Stromal cell of bone marrow (primary cell): ENCODE measurements around the gene LYPLA2.

Experiments used
- DNase-seq: peaks from one replicate; pipeline ENCODE4 v3.0.0-alpha.2; 2012; ENCODE audit warnings: low read depth

LYPLA2 gene

DNA sequence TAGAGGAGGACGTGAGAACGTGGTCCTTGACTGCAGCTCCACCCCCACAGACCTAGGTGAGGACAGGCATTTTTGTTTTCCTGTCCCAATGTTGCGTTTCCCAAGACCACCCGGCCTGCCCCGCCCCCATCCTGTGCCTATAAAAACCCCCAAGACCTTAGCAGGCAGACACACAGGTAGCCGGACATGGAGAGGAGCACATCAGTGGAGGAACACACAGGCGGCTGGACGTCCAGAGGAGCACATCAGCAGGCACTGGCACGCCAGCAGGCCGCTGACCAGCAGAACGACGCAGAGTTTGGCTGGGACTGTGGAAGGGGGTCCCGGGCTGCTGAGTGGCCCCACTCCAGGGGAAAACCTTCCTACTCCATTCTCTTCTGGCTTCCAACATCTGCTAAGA is 47.0 kb downstream of the LYPLA2 start:
- DNase-seq, result no peak

DNA sequence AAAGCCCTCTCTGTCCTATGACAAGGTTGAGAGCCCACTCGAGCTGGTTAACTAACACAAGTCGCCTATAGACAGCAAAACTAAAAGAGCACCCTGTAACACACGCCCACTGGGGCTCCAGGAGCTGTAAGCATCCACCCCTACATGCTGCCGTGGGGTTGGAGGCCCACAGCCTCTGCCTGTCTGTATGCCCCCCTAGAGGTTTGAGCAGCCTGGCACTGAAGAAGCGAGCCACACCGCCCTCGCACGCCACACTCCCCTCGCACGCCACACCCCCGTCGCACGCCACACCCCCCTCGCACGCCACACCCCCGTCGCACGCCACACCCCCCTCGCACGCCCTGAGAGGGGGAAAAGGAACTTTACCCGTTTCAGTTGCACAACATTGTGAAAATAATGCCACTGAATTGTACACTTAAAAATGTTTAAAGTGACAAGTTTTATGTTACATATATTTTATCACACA is 47.5 kb downstream of the LYPLA2 start:
- DNase-seq, result peak; percentile 15

DNA sequence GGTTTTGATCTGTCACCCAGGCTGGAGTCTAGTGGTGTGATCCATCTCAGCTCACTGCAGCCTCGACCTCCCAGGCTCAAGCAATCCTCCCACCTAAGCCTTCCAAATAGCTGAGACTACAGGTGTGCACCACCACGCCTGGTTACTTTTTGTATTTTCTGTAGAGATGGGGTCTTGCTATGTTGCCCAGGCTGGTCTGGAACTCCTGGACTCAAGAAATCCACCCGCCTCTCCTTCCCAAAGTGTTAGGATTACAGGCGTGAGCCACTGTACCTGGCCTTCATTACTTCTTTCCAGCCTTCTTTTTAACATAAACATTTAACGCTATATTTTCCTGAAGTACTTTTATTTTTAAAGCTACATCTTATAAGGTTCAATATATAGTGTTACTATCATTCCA is 52.7 kb downstream of the LYPLA2 start:
- DNase-seq, result no peak
